Vagina (tissue), 2 donors: ENCODE data around the gene CDH18.

Experiments
- POLR2A ChIP-seq, 2 donors: fragments of 450-650 bp; IDR thresholded peaks; one replicate each; pipeline ENCODE4 v1.6.1; 2017; ENCODE audit warnings: antibody characterized with exemption in 2 of 2, mild to moderate bottlenecking in 2 of 2, moderate library complexity in 2 of 2
- POLR2AphosphoS5 ChIP-seq, 2 donors: sonication (generic); formaldehyde crosslinking; IDR thresholded peaks; one replicate each; pipeline ENCODE4 v1.9.0; 2017; ENCODE audit warnings: antibody characterized with exemption in 2 of 2, mild to moderate bottlenecking in 2 of 2, low read depth in 1 of 2; ENCODE audit not compliant: insufficient read depth in 1 of 2
- TF ChIP-seq, protein P1 (sequence below), 3 experiments: fragments of 450-650 bp in 2 of 3; fragments of 200-600 bp in 1 of 3; sonication (generic) in 1 of 3; IDR thresholded peaks; one replicate each; pipeline ENCODE4 v1.5.1; 2017 to 2019; ENCODE audit warnings: antibody characterized with exemption in 3 of 3, mild to moderate bottlenecking in 2 of 3, moderate library complexity in 2 of 3

DNA sequence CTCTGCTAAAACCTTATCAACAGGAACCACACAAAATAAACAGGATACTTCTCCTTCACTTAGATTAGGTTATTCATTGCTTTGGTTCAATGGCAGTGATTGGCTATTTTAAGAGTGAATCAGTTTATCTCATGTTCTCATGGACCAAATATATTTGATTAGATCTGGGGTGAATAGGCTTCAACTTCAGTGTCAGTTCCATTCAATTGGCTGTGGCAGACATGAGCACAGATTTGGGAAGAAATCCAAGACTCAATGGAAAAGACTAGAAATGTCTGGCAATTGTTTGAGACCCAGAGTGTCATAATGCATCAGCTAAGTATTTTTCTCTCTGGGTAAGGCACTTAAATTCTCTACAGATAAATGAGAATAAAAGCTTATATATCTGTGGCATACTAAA, 37.1 kb downstream of the CDH18 start:
- TF ChIP-seq POLR2AphosphoS5 (IDR thresholded peaks at IDR 0.05; ENCODE audit: insufficient read depth in 1 of 2, low read depth in 1 of 2) = no peak
- TF ChIP-seq, protein P1, sequence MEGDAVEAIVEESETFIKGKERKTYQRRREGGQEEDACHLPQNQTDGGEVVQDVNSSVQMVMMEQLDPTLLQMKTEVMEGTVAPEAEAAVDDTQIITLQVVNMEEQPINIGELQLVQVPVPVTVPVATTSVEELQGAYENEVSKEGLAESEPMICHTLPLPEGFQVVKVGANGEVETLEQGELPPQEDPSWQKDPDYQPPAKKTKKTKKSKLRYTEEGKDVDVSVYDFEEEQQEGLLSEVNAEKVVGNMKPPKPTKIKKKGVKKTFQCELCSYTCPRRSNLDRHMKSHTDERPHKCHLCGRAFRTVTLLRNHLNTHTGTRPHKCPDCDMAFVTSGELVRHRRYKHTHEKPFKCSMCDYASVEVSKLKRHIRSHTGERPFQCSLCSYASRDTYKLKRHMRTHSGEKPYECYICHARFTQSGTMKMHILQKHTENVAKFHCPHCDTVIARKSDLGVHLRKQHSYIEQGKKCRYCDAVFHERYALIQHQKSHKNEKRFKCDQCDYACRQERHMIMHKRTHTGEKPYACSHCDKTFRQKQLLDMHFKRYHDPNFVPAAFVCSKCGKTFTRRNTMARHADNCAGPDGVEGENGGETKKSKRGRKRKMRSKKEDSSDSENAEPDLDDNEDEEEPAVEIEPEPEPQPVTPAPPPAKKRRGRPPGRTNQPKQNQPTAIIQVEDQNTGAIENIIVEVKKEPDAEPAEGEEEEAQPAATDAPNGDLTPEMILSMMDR (IDR thresholded peaks at IDR 0.05) = no peak
- TF ChIP-seq POLR2A (IDR thresholded peaks at IDR 0.05) = no peak
